Activated T-helper 2 cell treated with anti-CD3 and anti-CD28 coated beads, Interferon-gamma antibody, Interleukin-2, Interleukin-4, amounts not matched to agents 10 μg/mL and 5 μg/mL and 100 μg/mL, durations not matched to agents 14 hours and 24 hours and 36 hours (primary cell): ENCODE results near the gene TCERG1. TPM values are rescaled to one million over a fixed set of nuclear protein-coding genes. Genes with fewer than 3 reads are reported as not detected.

ENCODE experiments used
- DNase-seq: peaks from one replicate; pipeline ENCODE4 v3.0.0; 2021; ENCODE audit warnings: low spot score
- H3K27ac Mint-ChIP-seq: one replicate; pipeline ENCODE4 v1.8.0; 2021; ENCODE audit warnings: mixed read lengths
- H3K27me3 Mint-ChIP-seq: one replicate; pipeline ENCODE4 v1.8.0; 2021; ENCODE audit warnings: low read depth, mixed read lengths
- H3K36me3 Mint-ChIP-seq: one replicate; pipeline ENCODE4 v1.8.0; 2021; ENCODE audit warnings: low read depth, mixed read lengths
- H3K4me1 Mint-ChIP-seq: one replicate; pipeline ENCODE4 v1.8.0; 2021; ENCODE audit warnings: low read depth, mixed read lengths
- H3K4me3 Mint-ChIP-seq: one replicate; pipeline ENCODE4 v1.8.0; 2021; ENCODE audit warnings: low read depth, mild to moderate bottlenecking, moderate library complexity, mixed read lengths
- H3K9me3 Mint-ChIP-seq: one replicate; pipeline ENCODE4 v1.8.0; 2021; ENCODE audit warnings: mixed read lengths
- intact Hi-C: fragments of 100-400 bp; cut with micrococcal nuclease; formaldehyde crosslinking; loops from one replicate; pipeline ENCODE4 v1.15.1; 2023
- total RNA-seq: library from RNA; stranded (reverse); gene quantifications from 2 replicates; pipeline ENCODE4 v1.2.3, GENCODE V29; 2022

TCERG1 gene
- total RNA-seq, 1 donor from 2014 or later: 136 TPM

- Mint-ChIP-seq H3K9me3 (no peaks in the 10 kb centered on the region), H3K4me3 (no peak overlapping the region), H3K27me3 (no peaks in the 10 kb centered on the region), H3K36me3 (peaks cover 74% of the 10 kb centered on the region), H3K4me1 (peaks cover 15% of the 10 kb centered on the region), H3K27ac (no peak overlapping the region)
- intact Hi-C loops: loop anchor here (2.0 kb wide), 1 partner anchor 18 kb away; no protein-coding TSS in a partner anchor
- DNase-seq: no peak
Measured at GRCh38 chr5:146466521-146467349, 19.6 kb downstream of the TCERG1 start.

- no peaks in the 10 kb centered on the region for H3K27me3 Mint-ChIP-seq
- intact Hi-C loops: loop anchor here (2.0 kb wide), 1 partner anchor 17 kb away; no protein-coding TSS in a partner anchor
Measured at GRCh38 chr5:146467760-146468159, 20.6 kb downstream of the TCERG1 start.

GRCh38 chr5:146474065-146474464 is 26.9 kb downstream of the TCERG1 start:
- intact Hi-C loops: no loop called here
- Mint-ChIP-seq H3K9me3 (no peaks in the 10 kb centered on the region), H3K36me3 (peaks cover 74% of the 10 kb centered on the region), H3K4me3 (no peak overlapping the region), H3K27ac (no peak overlapping the region), H3K4me1 (no peaks in the 10 kb centered on the region), H3K27me3 (no peaks in the 10 kb centered on the region)
- DNase-seq: no peak

More at GRCh38 chr5:146467760-146468159, 20.6 kb downstream of the TCERG1 start:
- Mint-ChIP-seq H3K9me3 (no peaks in the 10 kb centered on the region), H3K4me1 (peaks cover 15% of the 10 kb centered on the region), H3K27ac (no peak overlapping the region), H3K4me3 (no peak overlapping the region), H3K36me3 (peaks cover 77% of the 10 kb centered on the region)
- DNase-seq: no peak

GRCh38 chr5:146475190-146475780 is 28.2 kb downstream of the TCERG1 start:
- intact Hi-C loops: no loop called here
- Mint-ChIP-seq H3K27ac (no peak overlapping the region), H3K36me3 (peaks cover 69% of the 10 kb centered on the region), H3K4me3 (no peak overlapping the region), H3K4me1 (no peaks in the 10 kb centered on the region), H3K9me3 (no peaks in the 10 kb centered on the region), H3K27me3 (no peaks in the 10 kb centered on the region)
- no peak for DNase-seq

- no peak for DNase-seq
- no peak overlapping the region for H3K4me3 Mint-ChIP-seq
- H3K27me3 Mint-ChIP-seq: no peaks in the 10 kb centered on the region
- no peaks in the 10 kb centered on the region for H3K9me3 Mint-ChIP-seq
- peaks cover 67% of the 10 kb centered on the region for H3K36me3 Mint-ChIP-seq
- no peaks in the 10 kb centered on the region for H3K4me1 Mint-ChIP-seq
- intact Hi-C loops: no loop called here
- H3K27ac Mint-ChIP-seq: no peak overlapping the region
Measured at GRCh38 chr5:146475906-146476305, 28.8 kb downstream of the TCERG1 start.

- Mint-ChIP-seq H3K27ac (no peak overlapping the region), H3K4me3 (no peak overlapping the region), H3K9me3 (no peaks in the 10 kb centered on the region), H3K36me3 (peaks cover 56% of the 10 kb centered on the region), H3K27me3 (no peaks in the 10 kb centered on the region), H3K4me1 (no peaks in the 10 kb centered on the region)
- no peak for DNase-seq
- intact Hi-C loops: no loop called here
Measured at GRCh38 chr5:146482775-146483174, 35.6 kb downstream of the TCERG1 start.

- no peaks in the 10 kb centered on the region for H3K27me3 Mint-ChIP-seq
- no peak overlapping the region for H3K4me3 Mint-ChIP-seq
- H3K9me3 Mint-ChIP-seq: no peaks in the 10 kb centered on the region
- DNase-seq: no peak
- no peaks in the 10 kb centered on the region for H3K4me1 Mint-ChIP-seq
- intact Hi-C loops: loop anchor here (2.0 kb wide), 1 partner anchor 18 kb away; no protein-coding TSS in a partner anchor
- H3K27ac Mint-ChIP-seq: no peak overlapping the region
- peaks cover 68% of the 10 kb centered on the region for H3K36me3 Mint-ChIP-seq
Measured at GRCh38 chr5:146484714-146485391, 37.7 kb downstream of the TCERG1 start.

- no peaks in the 10 kb centered on the region for H3K27me3 Mint-ChIP-seq
- peaks cover 67% of the 10 kb centered on the region for H3K36me3 Mint-ChIP-seq
- H3K9me3 Mint-ChIP-seq: no peaks in the 10 kb centered on the region
- H3K4me3 Mint-ChIP-seq: no peak overlapping the region
- no peak overlapping the region for H3K27ac Mint-ChIP-seq
- DNase-seq: no peak
- H3K4me1 Mint-ChIP-seq: peaks cover 1% of the 10 kb centered on the region
- intact Hi-C loops: no loop called here
Measured at GRCh38 chr5:146490089-146490843, 43.1 kb downstream of the TCERG1 start.

- H3K9me3 Mint-ChIP-seq: no peaks in the 10 kb centered on the region
- no peak overlapping the region for H3K4me3 Mint-ChIP-seq
- peaks cover 1% of the 10 kb centered on the region for H3K4me1 Mint-ChIP-seq
- peaks cover 58% of the 10 kb centered on the region for H3K36me3 Mint-ChIP-seq
- no peak overlapping the region for H3K27ac Mint-ChIP-seq
- no peaks in the 10 kb centered on the region for H3K27me3 Mint-ChIP-seq
- intact Hi-C loops: no loop called here
- no peak for DNase-seq
Measured at GRCh38 chr5:146494656-146495055, 47.5 kb downstream of the TCERG1 start.

- Mint-ChIP-seq H3K36me3 (peaks cover 42% of the 10 kb centered on the region), H3K9me3 (no peaks in the 10 kb centered on the region), H3K4me3 (no peak overlapping the region), H3K27me3 (no peaks in the 10 kb centered on the region), H3K4me1 (no peaks in the 10 kb centered on the region), H3K27ac (no peak overlapping the region)
- no peak for DNase-seq
- intact Hi-C loops: no loop called here
Measured at GRCh38 chr5:146499680-146500079, 52.5 kb downstream of the TCERG1 start.

GRCh38 chr5:146507428-146507827 is 60.3 kb downstream of the TCERG1 start:
- Mint-ChIP-seq H3K9me3 (no peaks in the 10 kb centered on the region), H3K36me3 (peaks cover 75% of the 10 kb centered on the region), H3K4me1 (no peaks in the 10 kb centered on the region), H3K27me3 (no peaks in the 10 kb centered on the region), H3K27ac (no peak overlapping the region), H3K4me3 (no peak overlapping the region)
- intact Hi-C loops: no loop called here
- DNase-seq: no peak

GRCh38 chr5:146510559-146511125 is 63.5 kb downstream of the TCERG1 start:
- Mint-ChIP-seq H3K27ac (no peak overlapping the region), H3K9me3 (no peaks in the 10 kb centered on the region), H3K4me1 (no peaks in the 10 kb centered on the region), H3K27me3 (no peaks in the 10 kb centered on the region), H3K36me3 (peaks cover 65% of the 10 kb centered on the region), H3K4me3 (no peak overlapping the region)
- DNase-seq: no peak
- intact Hi-C loops: no loop called here
